GM10248 (cell line): ENCODE results near the gene CRYGN.
A peak's percentile ranks its signal among the peaks of the same experiment; 100 is the strongest.

Experiments
- CTCF ChIA-PET: fragments of 300-600 bp; sonication (Branson Sonifier 250); formaldehyde crosslinking; extraction: SDS; loops from one replicate; lab custom pipeline; 2021; ENCODE audit warnings: antibody characterized with exemption; lab: Yijun Ruan, JAX
- POLR2A ChIA-PET: fragments of 350-650 bp; sonication (Branson Sonifier 250); formaldehyde crosslinking; extraction: SDS; loops from one replicate; lab custom pipeline; 2020; ENCODE audit warnings: antibody characterized with exemption; lab: Yijun Ruan, JAX
- DNase-seq: peaks from one replicate; pipeline ENCODE4 v3.0.0; 2012; ENCODE audit errors: extremely low spot score
- TF ChIP-seq, protein P1 (sequence below): IDR thresholded peaks from 2 replicates; pipeline ENCODE4 v1.5.1; 2012; ENCODE audit warnings: mild to moderate bottlenecking, low read depth; ENCODE audit errors: extremely low read depth, missing control alignments, control extremely low read depth

Gene CRYGN

DNA sequence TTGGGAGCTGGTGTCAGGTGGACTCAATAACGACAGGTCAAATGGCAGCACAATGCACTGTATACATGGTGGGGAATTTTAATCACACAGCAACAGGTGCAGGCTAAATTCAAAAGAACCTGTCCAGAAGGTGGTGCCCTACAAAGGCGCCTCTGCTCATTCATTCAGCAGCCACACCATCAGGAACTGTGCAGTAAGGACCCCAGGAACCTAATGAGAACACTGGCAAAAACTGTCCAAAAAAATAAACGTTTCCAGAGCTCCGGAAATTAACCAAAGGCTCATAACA lies 21.9 kb upstream of the CRYGN start:
- POLR2A ChIA-PET, result no interaction called here
- CTCF ChIA-PET, result interaction anchor here (1.3 to 5.8 kb wide), 4 partner anchors 9 to 146 kb away, joined by 3 to 30 read pairs (median 11); no protein-coding TSS in a partner anchor
- DNase-seq, result no peak
- TF ChIP-seq, protein P1, sequence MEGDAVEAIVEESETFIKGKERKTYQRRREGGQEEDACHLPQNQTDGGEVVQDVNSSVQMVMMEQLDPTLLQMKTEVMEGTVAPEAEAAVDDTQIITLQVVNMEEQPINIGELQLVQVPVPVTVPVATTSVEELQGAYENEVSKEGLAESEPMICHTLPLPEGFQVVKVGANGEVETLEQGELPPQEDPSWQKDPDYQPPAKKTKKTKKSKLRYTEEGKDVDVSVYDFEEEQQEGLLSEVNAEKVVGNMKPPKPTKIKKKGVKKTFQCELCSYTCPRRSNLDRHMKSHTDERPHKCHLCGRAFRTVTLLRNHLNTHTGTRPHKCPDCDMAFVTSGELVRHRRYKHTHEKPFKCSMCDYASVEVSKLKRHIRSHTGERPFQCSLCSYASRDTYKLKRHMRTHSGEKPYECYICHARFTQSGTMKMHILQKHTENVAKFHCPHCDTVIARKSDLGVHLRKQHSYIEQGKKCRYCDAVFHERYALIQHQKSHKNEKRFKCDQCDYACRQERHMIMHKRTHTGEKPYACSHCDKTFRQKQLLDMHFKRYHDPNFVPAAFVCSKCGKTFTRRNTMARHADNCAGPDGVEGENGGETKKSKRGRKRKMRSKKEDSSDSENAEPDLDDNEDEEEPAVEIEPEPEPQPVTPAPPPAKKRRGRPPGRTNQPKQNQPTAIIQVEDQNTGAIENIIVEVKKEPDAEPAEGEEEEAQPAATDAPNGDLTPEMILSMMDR, result no peak

DNA sequence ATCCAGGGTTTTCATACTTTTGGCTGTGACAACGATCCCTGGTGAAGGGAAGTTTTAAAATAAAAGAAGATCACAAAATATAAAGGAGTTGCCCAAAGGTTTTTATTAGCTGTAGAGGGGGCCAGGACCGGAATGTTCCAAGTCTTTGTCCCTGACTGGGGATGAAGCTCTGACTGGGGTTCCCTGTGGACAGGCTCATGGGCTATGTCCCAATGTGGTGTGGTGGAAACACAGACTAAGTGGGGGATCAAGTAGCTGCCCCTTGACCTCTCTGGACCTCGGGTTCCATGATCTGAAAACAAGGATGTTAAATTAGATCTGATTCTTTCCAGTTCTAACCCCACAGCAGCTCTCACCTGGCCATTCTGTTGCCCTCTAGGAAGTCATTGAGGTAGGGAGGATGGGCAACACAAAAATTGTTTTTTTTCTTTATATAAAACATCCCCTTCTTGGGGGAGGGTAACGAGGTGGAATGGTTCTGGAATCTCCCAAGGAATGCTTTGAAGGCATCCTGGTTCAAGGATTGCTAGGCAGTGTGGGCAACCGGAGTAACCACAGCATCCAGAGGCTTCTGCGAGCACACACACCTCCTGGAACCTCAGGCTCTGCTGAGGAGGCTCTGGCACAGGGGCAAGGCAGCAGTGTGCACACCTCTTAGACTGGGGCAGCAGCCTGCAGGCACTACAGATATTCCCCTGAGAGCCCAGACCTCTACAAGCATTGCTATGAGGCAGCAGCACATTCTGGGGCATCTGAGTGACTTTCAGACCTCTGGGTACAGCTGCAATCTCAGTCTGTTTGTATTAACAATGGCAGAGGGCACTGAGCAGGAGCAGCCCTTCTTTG lies 21.4 kb upstream of the CRYGN start:
- DNase-seq, result no peak
- TF ChIP-seq, protein P1, result no peak
- POLR2A ChIA-PET, result no interaction called here

DNA sequence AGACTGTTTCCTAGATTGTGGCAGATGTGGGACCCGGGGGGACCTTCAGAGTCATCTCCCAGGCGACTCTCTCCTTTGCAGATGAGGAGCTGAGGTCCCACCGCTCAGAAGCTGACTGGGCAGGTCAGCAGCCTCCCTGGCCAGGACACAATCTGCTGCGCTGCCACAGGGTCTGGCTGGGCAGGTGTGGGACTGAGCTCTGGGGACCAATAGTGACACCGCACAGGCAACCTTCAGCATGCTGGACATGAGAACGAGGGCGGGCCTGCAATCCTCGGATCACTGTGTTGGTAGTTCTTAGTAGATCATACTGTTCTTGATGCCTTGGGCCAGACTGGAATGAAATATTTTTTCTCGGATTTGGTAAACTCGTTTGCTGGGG lies 20.5 kb upstream of the CRYGN start:
- ChIA-PET POLR2A (no interaction called here), CTCF (interaction anchor here (0.9 to 5.8 kb wide), 4 partner anchors 8 to 109 kb away, joined by 3 to 30 read pairs (median 11); no protein-coding TSS in a partner anchor)
- TF ChIP-seq, protein P1, result no peak
- DNase-seq, result no peak

More for the DNA sequence above, 21.4 kb upstream of the CRYGN start:
- CTCF ChIA-PET, result interaction anchor here (0.9 to 5.8 kb wide), 6 partner anchors 8 to 146 kb away, joined by 3 to 30 read pairs (median 4); no protein-coding TSS in a partner anchor

DNA sequence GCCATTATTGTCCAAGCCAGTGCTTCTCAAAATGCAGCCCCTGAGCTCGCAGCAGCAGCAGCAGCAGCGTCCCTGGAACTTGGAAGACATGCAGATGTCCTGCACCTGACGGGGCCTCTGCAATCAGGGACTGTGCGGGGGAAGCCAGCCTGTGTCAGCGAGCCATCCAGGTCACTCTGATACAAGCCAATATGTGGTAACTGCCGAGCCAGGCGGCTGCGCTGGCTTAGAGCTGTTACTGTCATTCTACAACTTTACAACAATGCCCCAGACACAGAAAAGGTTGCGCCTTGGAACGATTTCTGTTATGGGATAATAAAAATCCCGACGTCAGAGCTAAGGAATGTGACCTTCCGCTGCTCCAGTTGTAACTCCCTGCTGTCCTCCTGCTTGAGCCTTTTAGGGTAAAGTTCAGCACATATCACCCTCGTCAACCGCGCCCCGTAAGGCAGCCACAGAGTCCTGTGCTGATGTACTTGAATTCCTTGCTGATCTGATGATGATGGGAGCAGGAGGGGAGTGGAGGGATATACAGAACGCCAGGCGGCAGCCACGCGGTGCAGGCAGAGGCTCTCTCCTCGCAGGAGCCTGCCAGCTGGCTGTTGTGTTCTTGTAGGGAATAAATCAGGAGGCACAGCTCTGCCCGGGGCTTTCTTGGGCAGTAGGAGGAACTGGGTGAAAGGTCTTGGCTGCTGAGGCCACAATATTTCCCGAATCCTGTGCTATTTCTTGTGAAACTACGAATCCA lies 20.0 kb upstream of the CRYGN start:
- peak; percentile 13 for DNase-seq
- TF ChIP-seq, protein P1, result no peak
- CTCF ChIA-PET, result interaction anchor here (1.3 to 5.8 kb wide), 3 partner anchors 7 to 109 kb away, joined by 4 to 30 read pairs (median 18); no protein-coding TSS in a partner anchor
- POLR2A ChIA-PET, result no interaction called here

DNA sequence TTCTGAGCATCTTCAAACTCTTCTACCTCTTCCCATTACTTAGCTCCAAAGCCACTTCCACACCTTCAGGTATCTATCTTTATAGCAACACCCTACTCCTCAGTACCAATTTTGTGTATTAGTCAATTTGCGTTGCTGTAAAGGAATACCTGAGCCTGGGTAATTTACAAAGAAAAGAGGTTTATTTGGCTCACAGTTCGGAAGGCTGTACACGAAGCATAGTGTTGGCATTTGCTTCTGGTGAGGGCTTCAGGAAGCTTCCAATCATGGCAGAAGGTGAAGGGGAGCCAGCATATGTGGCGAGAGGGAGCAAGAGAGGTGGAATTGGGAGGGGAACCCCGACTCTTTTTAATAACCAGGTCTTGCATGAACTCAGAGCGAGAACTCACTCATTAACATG lies 17.6 kb upstream of the CRYGN start:
- POLR2A ChIA-PET, result no interaction called here
- CTCF ChIA-PET, result interaction anchor here (1.7 kb wide), 1 partner anchor 9 kb away, joined by 7 read pairs; no protein-coding TSS in a partner anchor

DNA sequence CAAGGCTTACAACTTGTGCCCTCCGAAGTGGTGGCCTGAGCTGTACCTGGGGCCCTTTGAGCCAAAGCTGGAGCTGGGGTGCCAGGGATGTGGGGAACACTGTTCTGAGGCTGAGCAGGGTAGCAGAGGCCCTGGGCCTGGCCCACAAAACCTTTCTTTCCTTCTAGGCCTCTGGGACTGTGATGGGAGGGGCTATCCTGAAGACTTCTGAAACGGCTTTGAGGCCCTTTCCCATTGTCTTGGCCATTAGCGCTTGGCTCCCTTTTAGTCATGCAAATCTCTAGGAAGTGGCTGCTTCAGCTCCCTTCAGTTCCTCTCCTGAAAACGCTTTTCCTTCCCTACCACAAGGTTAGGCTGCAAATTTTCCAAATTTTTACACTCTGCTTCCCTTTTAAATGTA lies 16.8 kb upstream of the CRYGN start:
- ChIA-PET CTCF (interaction anchor here (0.6 to 1.7 kb wide), 2 partner anchors 9 to 156 kb away, joined by 3 to 7 read pairs; no protein-coding TSS in a partner anchor), POLR2A (no interaction called here)
- TF ChIP-seq, protein P1, result no peak
- no peak for DNase-seq

More for the DNA sequence above, 17.6 kb upstream of the CRYGN start:
- TF ChIP-seq, protein P1, result no peak
- DNase-seq, result no peak
